ENCODE results near the gene FAM124A. TPM values are rescaled to one million over a fixed set of nuclear protein-coding genes. Genes with fewer than 3 reads are reported as not detected.

Gene FAM124A
- total and polyA plus RNA-seq, 10 of the 15 experiments (the other 5 are each of a cell fraction or from before 2014, with no cell fraction given): not detected

DNA sequence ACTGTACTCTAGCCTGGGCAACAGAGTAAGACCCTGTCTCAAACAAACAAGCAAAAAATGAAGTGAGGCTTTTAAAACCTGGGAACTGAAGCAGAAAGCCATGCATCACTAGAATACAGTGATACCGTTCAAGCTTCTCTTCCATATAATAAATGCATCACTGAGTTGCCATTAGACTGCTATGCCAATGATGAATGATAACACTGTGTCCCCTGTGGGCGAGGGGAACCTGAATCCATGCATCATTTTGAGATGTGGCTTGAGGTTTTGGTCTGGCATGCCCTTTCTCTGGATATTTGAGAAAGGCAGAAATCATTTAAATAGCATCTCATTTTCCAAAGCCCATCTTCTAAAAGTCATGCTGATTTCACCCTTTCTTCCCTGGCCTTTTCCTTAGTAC is 1.5 kb upstream of the FAM124A start (continued):
- TF ChIP-seq SREBF1 (IDR thresholded peaks at IDR 0.05; ENCODE audit: low read length): no peak

DNA sequence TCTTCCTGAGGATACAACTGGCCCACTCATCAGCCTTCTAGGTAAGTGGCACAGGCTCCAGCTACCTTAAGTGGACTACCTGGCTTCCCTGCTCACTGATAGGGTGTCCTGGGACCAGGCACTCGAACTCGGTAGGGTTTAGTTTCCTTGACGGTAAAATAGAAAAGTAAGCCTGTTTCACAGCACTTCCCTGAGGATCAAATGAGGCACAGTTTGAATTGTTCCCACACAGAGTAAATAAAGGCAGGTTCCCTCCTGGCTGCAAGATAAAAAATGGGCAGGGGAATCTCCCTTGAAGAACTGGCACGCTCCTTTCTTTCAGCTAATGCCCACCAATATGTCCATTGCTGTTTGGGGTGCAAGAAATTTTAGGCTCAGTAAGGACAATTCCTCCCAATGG is 1.1 kb upstream of the FAM124A start:
- POLR2A ChIA-PET: no interaction called here
- CTCF ChIA-PET: interaction anchor here (2.0 kb wide), 1 partner anchor 65 kb away, joined by 5 read pairs; no protein-coding TSS in a partner anchor
- Histone ChIP-seq H3K4me3 (no peak overlapping the region), H3K27ac (ENCODE audit: control insufficient read depth, insufficient read depth) (no peak overlapping the region), H3K79me2 (ENCODE audit: control insufficient read depth, insufficient read depth, low read length) (no peaks in the 10 kb centered on the region), H3K27me3 (replicated peaks in 1 of 2; ENCODE audit: control insufficient read depth in 2 of 2, insufficient read depth in 2 of 2, low read length in 1 of 2) (peaks cover 6 to 28% of the 10 kb centered on the region in 2 experiments), H3K4me1 (ENCODE audit: control insufficient read depth, insufficient read depth, low read length) (no peaks in the 10 kb centered on the region), H3K4me2 (ENCODE audit: control insufficient read depth, insufficient read depth) (peak overlapping the region; percentile 70; the same call in 1 of the 2 replicates), H3K36me3 (ENCODE audit: control insufficient read depth in 2 of 2, insufficient read depth in 2 of 2, low read length in 1 of 2) (no peaks in the 10 kb centered on the region), H3K9ac (ENCODE audit: control insufficient read depth, insufficient read depth, low read length) (no peak overlapping the region), H3K9me3 (replicated peaks; ENCODE audit: control insufficient read depth, insufficient read depth, low read length) (no peaks in the 10 kb centered on the region), H2AFZ (ENCODE audit: control insufficient read depth, low read depth, low read length) (no peak overlapping the region), H4K20me1 (ENCODE audit: control insufficient read depth, insufficient read depth) (no peaks in the 10 kb centered on the region)
- SMC1A ChIA-PET (ENCODE audit: uncharacterized antibody, unreplicated experiment): no interaction called here
- FAIRE-seq (no peak), DNase-seq (ENCODE audit: low read depth, low spot score) (no peak), ATAC-seq (no peak)
- in situ Hi-C loops (cut with MboI) (no loop called here), intact Hi-C loops (cut with micrococcal nuclease; ENCODE audit: unreplicated experiment) (no loop called here)
- RAD21 ChIA-PET (ENCODE audit: unreplicated experiment): no interaction called here
- WGBS (ENCODE audit: insufficient coverage, insufficient replicate concordance, low lambda C conversion rate, missing lambda C conversion rate): 54% methylated on average over 4 of the region's 4 CpGs
- BruUV-seq (replicated peaks): no TSS peak
- no peak for TF ChIP-seq YBX1 (IDR thresholded peaks at IDR 0.05)
- TF ChIP-seq SREBF2 (IDR thresholded peaks at IDR 0.05; ENCODE audit: low read length): no peak
- TF ChIP-seq POLR2AphosphoS5 (IDR thresholded peaks at IDR 0.05; ENCODE audit: low read length): no peak
- TF ChIP-seq, protein P1, sequence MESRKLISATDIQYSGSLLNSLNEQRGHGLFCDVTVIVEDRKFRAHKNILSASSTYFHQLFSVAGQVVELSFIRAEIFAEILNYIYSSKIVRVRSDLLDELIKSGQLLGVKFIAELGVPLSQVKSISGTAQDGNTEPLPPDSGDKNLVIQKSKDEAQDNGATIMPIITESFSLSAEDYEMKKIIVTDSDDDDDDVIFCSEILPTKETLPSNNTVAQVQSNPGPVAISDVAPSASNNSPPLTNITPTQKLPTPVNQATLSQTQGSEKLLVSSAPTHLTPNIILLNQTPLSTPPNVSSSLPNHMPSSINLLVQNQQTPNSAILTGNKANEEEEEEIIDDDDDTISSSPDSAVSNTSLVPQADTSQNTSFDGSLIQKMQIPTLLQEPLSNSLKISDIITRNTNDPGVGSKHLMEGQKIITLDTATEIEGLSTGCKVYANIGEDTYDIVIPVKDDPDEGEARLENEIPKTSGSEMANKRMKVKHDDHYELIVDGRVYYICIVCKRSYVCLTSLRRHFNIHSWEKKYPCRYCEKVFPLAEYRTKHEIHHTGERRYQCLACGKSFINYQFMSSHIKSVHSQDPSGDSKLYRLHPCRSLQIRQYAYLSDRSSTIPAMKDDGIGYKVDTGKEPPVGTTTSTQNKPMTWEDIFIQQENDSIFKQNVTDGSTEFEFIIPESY (IDR thresholded peaks at IDR 0.05): no peak
- no peak for TF ChIP-seq ATF7 (IDR thresholded peaks at IDR 0.05; ENCODE audit: low read depth)
- TF ChIP-seq, protein P2, sequence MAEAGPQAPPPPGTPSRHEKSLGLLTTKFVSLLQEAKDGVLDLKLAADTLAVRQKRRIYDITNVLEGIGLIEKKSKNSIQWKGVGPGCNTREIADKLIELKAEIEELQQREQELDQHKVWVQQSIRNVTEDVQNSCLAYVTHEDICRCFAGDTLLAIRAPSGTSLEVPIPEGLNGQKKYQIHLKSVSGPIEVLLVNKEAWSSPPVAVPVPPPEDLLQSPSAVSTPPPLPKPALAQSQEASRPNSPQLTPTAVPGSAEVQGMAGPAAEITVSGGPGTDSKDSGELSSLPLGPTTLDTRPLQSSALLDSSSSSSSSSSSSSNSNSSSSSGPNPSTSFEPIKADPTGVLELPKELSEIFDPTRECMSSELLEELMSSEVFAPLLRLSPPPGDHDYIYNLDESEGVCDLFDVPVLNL (IDR thresholded peaks at IDR 0.05; ENCODE audit: low read depth, low read length): no peak
- TF ChIP-seq, protein P3, sequence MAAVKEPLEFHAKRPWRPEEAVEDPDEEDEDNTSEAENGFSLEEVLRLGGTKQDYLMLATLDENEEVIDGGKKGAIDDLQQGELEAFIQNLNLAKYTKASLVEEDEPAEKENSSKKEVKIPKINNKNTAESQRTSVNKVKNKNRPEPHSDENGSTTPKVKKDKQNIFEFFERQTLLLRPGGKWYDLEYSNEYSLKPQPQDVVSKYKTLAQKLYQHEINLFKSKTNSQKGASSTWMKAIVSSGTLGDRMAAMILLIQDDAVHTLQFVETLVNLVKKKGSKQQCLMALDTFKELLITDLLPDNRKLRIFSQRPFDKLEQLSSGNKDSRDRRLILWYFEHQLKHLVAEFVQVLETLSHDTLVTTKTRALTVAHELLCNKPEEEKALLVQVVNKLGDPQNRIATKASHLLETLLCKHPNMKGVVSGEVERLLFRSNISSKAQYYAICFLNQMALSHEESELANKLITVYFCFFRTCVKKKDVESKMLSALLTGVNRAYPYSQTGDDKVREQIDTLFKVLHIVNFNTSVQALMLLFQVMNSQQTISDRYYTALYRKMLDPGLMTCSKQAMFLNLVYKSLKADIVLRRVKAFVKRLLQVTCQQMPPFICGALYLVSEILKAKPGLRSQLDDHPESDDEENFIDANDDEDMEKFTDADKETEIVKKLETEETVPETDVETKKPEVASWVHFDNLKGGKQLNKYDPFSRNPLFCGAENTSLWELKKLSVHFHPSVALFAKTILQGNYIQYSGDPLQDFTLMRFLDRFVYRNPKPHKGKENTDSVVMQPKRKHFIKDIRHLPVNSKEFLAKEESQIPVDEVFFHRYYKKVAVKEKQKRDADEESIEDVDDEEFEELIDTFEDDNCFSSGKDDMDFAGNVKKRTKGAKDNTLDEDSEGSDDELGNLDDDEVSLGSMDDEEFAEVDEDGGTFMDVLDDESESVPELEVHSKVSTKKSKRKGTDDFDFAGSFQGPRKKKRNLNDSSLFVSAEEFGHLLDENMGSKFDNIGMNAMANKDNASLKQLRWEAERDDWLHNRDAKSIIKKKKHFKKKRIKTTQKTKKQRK (IDR thresholded peaks at IDR 0.05; ENCODE audit: low read depth, low read length): no peak
- TF ChIP-seq PAX5 (IDR thresholded peaks at IDR 0.05; ENCODE audit: borderline replicate concordance, low read depth, low read length): no peak
- no peak for TF ChIP-seq TCF12 (IDR thresholded peaks at IDR 0.05; ENCODE audit: low read depth, low read length)
- TF ChIP-seq ZNF622 (IDR thresholded peaks at IDR 0.05): no peak

Measured in GM12878 (cell line).